Endothelial cell of umbilical vein (primary cell): ENCODE data around the gene TRIM14. TPM values are rescaled to one million over a fixed set of nuclear protein-coding genes. Genes with fewer than 3 reads are reported as not detected.

Source experiments
- BruUV-seq: library from RNA; stranded (reverse); fragments of 400-500 nt; replicated peaks from 2 replicates; lab custom pipeline; 2021; lab: Mats Ljungman, UMichigan
- CTCF ChIA-PET: fragments of 300-600, 350-600 bp; sonication (Branson Sonifier 250); formaldehyde crosslinking; loops from one replicate; lab custom pipeline; 2021; ENCODE audit warnings: antibody characterized with exemption, inconsistent platforms; lab: Charles Lee
- POLR2A ChIA-PET: fragments of 300-600, 350-600 bp; sonication (Branson Sonifier 250); formaldehyde crosslinking; loops from one replicate; lab custom pipeline; 2021; ENCODE audit warnings: antibody characterized with exemption, inconsistent platforms; lab: Charles Lee
- DNase-seq: peaks from one replicate; pipeline ENCODE4 v3.0.0-alpha.2; 2011; ENCODE audit warnings: low read depth, low spot score
- FAIRE-seq: peaks from 2 replicates; lab custom pipeline; 2011; peaks lifted over from hg19 to GRCh38; lab: Jason Lieb, UNC
- H2AFZ ChIP-seq: 2 replicates; pipeline ENCODE4 v1.6.0; 2012; ENCODE audit warnings: low read depth, low read length, control low read depth, inconsistent platforms
- H3K27ac ChIP-seq: 2 replicates; pipeline ENCODE4 v1.5.1; 2011; ENCODE audit warnings: low read depth, mild to moderate bottlenecking, control low read depth, low read length, moderate library complexity; ENCODE audit not compliant: insufficient read depth
- H3K27me3 ChIP-seq, 2 experiments: 2 replicates each; pipeline versions ENCODE4 v1.6.0 to v1.6.1; 2011; ENCODE audit warnings: low read length in 2 of 2, mixed read lengths in 1 of 2; ENCODE audit not compliant: control insufficient read depth in 2 of 2, insufficient read depth in 2 of 2
- H3K36me3 ChIP-seq, 2 experiments: 2 replicates in 1 of 2; 3 replicates in 1 of 2; pipeline ENCODE4 v1.5.1; 2011; ENCODE audit warnings: low read length in 2 of 2, mild to moderate bottlenecking in 1 of 2, moderate library complexity in 1 of 2; ENCODE audit not compliant: control insufficient read depth in 2 of 2, insufficient read depth in 2 of 2; ENCODE audit errors: extremely low read depth in 1 of 2
- H3K4me1 ChIP-seq: 3 replicates; pipeline ENCODE4 v1.5.1; 2011; ENCODE audit warnings: mild to moderate bottlenecking, low read length; ENCODE audit not compliant: control insufficient read depth, insufficient read depth; ENCODE audit errors: extremely low read depth
- H3K4me2 ChIP-seq: 2 replicates; pipeline ENCODE4 v1.6.1; 2011; ENCODE audit warnings: low read length, control low read depth, mixed read lengths; ENCODE audit not compliant: insufficient read depth
- H3K4me3 ChIP-seq, 3 experiments: fragments of 200-600 bp in 1 of 3; sonication (generic), shearing (Covaris generic) in 1 of 3; replicated peaks in 1 of 3; 2 replicates each; pipeline ENCODE4 v1.5.1; 2011 to 2016; ENCODE audit warnings: control low read depth in 3 of 3, low read length in 3 of 3, mild to moderate bottlenecking in 2 of 3, inconsistent platforms in 1 of 3, low read depth in 1 of 3, moderate library complexity in 1 of 3; ENCODE audit not compliant: insufficient read depth in 1 of 3
- H3K79me2 ChIP-seq: 2 replicates; pipeline ENCODE4 v1.6.0; 2012; ENCODE audit warnings: low read length, inconsistent platforms; ENCODE audit not compliant: control insufficient read depth, insufficient read depth
- H3K9ac ChIP-seq: replicated peaks from 2 replicates; pipeline ENCODE3; 2011; ENCODE audit warnings: low read length, control low read depth; ENCODE audit not compliant: insufficient read depth; ENCODE audit errors: extremely low read depth
- H3K9me1 ChIP-seq: replicated peaks from 3 replicates; pipeline ENCODE4 v1.6.0; 2011; ENCODE audit warnings: mild to moderate bottlenecking, low read length; ENCODE audit not compliant: control insufficient read depth, insufficient read depth; ENCODE audit errors: extremely low read depth
- H3K9me3 ChIP-seq: replicated peaks from 2 replicates; pipeline ENCODE4 v1.5.1; 2012; ENCODE audit warnings: low read length, inconsistent platforms; ENCODE audit not compliant: control insufficient read depth, insufficient read depth
- H4K20me1 ChIP-seq: replicated peaks from 2 replicates; pipeline ENCODE3; 2011; ENCODE audit warnings: mild to moderate bottlenecking, low read length; ENCODE audit not compliant: control insufficient read depth, insufficient read depth; ENCODE audit errors: extremely low read depth
- EZH2 ChIP-seq: IDR thresholded peaks from 2 replicates; pipeline ENCODE4 v1.6.1; 2012; ENCODE audit warnings: borderline replicate concordance, low read depth, mild to moderate bottlenecking, moderate library complexity, low read length, inconsistent platforms; ENCODE audit not compliant: severe bottlenecking
- FOS ChIP-seq: IDR thresholded peaks from 2 replicates; pipeline ENCODE4 v1.6.1; 2011; ENCODE audit warnings: mild to moderate bottlenecking, low read length, moderate library complexity, borderline replicate concordance; ENCODE audit not compliant: insufficient read depth
- GATA2 ChIP-seq: IDR thresholded peaks from 2 replicates; pipeline ENCODE4 v1.7.0; 2011; ENCODE audit warnings: low read depth, mild to moderate bottlenecking, moderate library complexity, mixed read lengths, low read length; ENCODE audit not compliant: insufficient read length, insufficient read depth
- JUN ChIP-seq: IDR thresholded peaks from 2 replicates; pipeline ENCODE4 v1.6.1; 2011; ENCODE audit warnings: borderline replicate concordance, low read depth; ENCODE audit not compliant: insufficient read length, insufficient read depth
- MYC ChIP-seq: IDR thresholded peaks from one replicate; pipeline ENCODE4 v1.6.1; 2011; ENCODE audit warnings: mild to moderate bottlenecking, low read depth, low read length
- POLR2A ChIP-seq: IDR thresholded peaks from 2 replicates; pipeline ENCODE4 v1.6.1; 2012; ENCODE audit warnings: low read depth, mild to moderate bottlenecking, control low read depth, low read length
- POLR2AphosphoS5 ChIP-seq: IDR thresholded peaks from 2 replicates; pipeline ENCODE4 v1.6.1; 2012; ENCODE audit warnings: low read depth, mild to moderate bottlenecking, control low read depth, low read length, moderate library complexity; ENCODE audit not compliant: insufficient read depth
- dilution Hi-C: fragments of 300-500 bp; cut with MboI; formaldehyde crosslinking; loops from one replicate; pipeline ENCODE4 v1.15.0; 2019; ENCODE audit warnings: low sequenced_read_pairs; ENCODE audit not compliant: extremely low pct_ligation_motif_present
- intact Hi-C: fragments of 100-400 bp; cut with micrococcal nuclease; formaldehyde crosslinking; loops from one replicate; pipeline ENCODE4 v1.10.0; 2022
- polyA plus RNA-seq, 4 experiments: library from polyadenylated mRNA; depleted of rRNA in 3 of 4; stranded (reverse) in 3 of 4; unstranded in 1 of 4; fragments of >200 nt; gene quantifications; 2 replicates each; pipeline versions ENCODE4 v1.2.1 to v1.2.3, GENCODE V29; 2011 to 2012; ENCODE audit warnings: missing spikeins in 1 of 4
- total RNA-seq: library from RNA; stranded (reverse); gene quantifications from 2 replicates; pipeline ENCODE4 v1.2.3, GENCODE V29; 2021
- TF ChIP-seq, protein P1 (sequence below), 2 donors: IDR thresholded peaks; 1 replicate in 1 of 2; 2 replicates in 1 of 2; pipeline ENCODE4 v1.5.1; 2011; ENCODE audit warnings: low read length in 2 of 2, mild to moderate bottlenecking in 2 of 2, moderate library complexity in 2 of 2, control low read depth in 1 of 2, inconsistent platforms in 1 of 2, low read depth in 1 of 2; ENCODE audit not compliant: insufficient read depth in 1 of 2; ENCODE audit errors: extremely low read depth in 1 of 2
- TF ChIP-seq, protein P2 (sequence below): IDR thresholded peaks from 2 replicates; pipeline ENCODE4 v1.6.1; 2011; ENCODE audit not compliant: insufficient read depth, insufficient read length

TRIM14 gene
- total and polyA plus RNA-seq, 2 donors (not counting 3 experiments of a cell fraction or from before 2014, with no cell fraction given), result 4.8 to 10.7 TPM

DNA sequence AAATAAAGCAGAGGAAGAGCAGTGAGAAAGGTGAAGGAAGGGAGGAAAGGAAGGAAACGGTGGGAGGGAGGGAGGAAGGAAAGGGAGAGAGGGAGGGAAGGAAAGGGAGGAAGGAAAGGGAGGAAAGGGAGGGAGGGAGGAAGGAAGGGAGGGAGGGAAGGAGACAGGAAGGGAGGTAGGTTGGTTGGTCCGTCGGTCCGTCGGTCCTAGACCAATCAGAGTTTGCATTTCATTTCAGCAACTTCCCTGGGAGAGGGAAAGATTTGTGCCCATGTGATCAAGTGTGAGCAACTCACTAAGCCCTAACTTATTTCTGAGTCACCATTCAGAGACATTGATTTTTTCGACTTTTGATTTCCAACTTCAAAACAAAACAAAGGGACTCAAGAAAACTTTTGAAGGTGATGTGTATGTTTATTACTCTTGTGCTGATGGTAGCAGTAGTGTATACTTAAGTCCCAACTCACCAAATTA lies 43.7 kb downstream of the TRIM14 start:
- Histone ChIP-seq H3K36me3 (peaks cover 2 to 5% of the 10 kb centered on the region in 2 experiments), H3K9ac (no peak overlapping the region), H3K79me2 (peaks cover 15% of the 10 kb centered on the region), H3K4me1 (no peaks in the 10 kb centered on the region), H3K27ac (no peak overlapping the region), H3K4me3 (no peak overlapping the region), H3K27me3 (no peaks in the 10 kb centered on the region), H3K9me3 (no peaks in the 10 kb centered on the region), H4K20me1 (no peaks in the 10 kb centered on the region), H2AFZ (no peak overlapping the region), H3K4me2 (no peak overlapping the region), H3K9me1 (no peaks in the 10 kb centered on the region)
- POLR2A ChIA-PET, result no interaction called here
- DNase-seq (peak; percentile 33), FAIRE-seq (peak; percentile 84)
- CTCF ChIA-PET, result interaction anchor here (1.9 to 2.9 kb wide), 2 partner anchors 11 to 188 kb away, joined by 5 to 23 read pairs; no protein-coding TSS in a partner anchor
- no TSS peak for BruUV-seq
- TF ChIP-seq POLR2A (no peak), FOS (no peak), GATA2 (no peak), EZH2 (no peak), MYC (no peak), POLR2AphosphoS5 (no peak), JUN (no peak)
- TF ChIP-seq, protein P1, sequence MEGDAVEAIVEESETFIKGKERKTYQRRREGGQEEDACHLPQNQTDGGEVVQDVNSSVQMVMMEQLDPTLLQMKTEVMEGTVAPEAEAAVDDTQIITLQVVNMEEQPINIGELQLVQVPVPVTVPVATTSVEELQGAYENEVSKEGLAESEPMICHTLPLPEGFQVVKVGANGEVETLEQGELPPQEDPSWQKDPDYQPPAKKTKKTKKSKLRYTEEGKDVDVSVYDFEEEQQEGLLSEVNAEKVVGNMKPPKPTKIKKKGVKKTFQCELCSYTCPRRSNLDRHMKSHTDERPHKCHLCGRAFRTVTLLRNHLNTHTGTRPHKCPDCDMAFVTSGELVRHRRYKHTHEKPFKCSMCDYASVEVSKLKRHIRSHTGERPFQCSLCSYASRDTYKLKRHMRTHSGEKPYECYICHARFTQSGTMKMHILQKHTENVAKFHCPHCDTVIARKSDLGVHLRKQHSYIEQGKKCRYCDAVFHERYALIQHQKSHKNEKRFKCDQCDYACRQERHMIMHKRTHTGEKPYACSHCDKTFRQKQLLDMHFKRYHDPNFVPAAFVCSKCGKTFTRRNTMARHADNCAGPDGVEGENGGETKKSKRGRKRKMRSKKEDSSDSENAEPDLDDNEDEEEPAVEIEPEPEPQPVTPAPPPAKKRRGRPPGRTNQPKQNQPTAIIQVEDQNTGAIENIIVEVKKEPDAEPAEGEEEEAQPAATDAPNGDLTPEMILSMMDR (IDR thresholded peaks at IDR 0.05; ENCODE audit: extremely low read depth in 1 of 2, insufficient read depth in 1 of 2, low read depth in 1 of 2, low read length in 2 of 2), result no peak
- TF ChIP-seq, protein P2, sequence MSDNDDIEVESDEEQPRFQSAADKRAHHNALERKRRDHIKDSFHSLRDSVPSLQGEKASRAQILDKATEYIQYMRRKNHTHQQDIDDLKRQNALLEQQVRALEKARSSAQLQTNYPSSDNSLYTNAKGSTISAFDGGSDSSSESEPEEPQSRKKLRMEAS, result no peak
- intact Hi-C loops (loop anchor here (2.0 kb wide), 2 partner anchors 129 to 179 kb away; partner anchors contain the start of gene TBC1D2), dilution Hi-C loops (no loop called here)
